ENCODE data around the gene TMEM185A.

DNA sequence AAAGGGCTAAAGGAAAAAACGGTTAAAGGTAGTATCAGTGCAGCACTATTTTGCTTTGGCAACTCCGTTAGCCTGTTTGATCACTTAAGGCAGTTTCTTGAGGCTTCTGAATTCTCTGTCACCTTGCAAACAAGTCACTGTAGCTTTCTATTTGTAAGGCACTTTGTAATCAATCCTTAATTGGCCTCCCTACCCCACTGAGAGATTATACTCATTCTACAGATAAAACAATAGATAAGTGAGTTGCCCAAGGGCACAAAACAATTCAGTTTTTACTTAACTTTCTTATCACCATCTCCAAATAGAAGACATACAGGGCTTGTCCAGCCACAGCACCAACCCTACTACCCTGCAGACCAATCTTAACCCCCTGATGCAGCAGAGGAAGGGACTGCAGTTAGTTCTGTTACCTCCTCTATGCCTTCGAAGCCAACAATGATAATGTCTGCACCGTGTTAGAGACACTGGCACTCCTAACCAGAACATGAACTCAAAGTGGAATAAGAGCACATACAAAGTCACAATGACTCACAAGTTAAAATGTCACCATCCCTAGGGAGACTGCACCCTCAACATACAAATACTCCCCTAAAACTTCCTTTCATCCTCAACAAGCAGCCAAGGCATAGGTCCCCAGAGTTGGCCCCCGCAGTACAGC is 1.7 kb downstream of the TMEM185A start:
- no peak for TF ChIP-seq EZH2phosphoT487 (IDR thresholded peaks at IDR 0.05; ENCODE audit: insufficient read depth, low read depth)
- TF ChIP-seq EZH2 (IDR thresholded peaks at IDR 0.05; ENCODE audit: insufficient read depth, poor library complexity, severe bottlenecking) = no peak

Data from GM23248 (cell line).